HCT116 (cell line): ENCODE results near the gene CTR9. TPM values are rescaled to one million over a fixed set of nuclear protein-coding genes. Genes with fewer than 3 reads are reported as not detected.
A peak's percentile ranks its signal among the peaks of the same experiment; 100 is the strongest.

Experiments used
- ATAC-seq: fragments of 200-7000 bp; cut with Tn5 transposase; 2 replicates; pipeline ENCODE4 v1.9.1; 2020; ENCODE audit warnings: mild to moderate bottlenecking, moderate library complexity
- BruUV-seq: library from RNA; stranded (reverse); fragments of 400-500 nt; replicated peaks from 2 replicates; lab custom pipeline; 2021; lab: Mats Ljungman, UMichigan
- CTCF ChIA-PET: fragments of 300-600 bp; sonication (Branson Sonifier 250); formaldehyde crosslinking; loops from one replicate; lab custom pipeline; 2021; ENCODE audit warnings: antibody characterized with exemption; lab: Charles Lee
- POLR2A ChIA-PET: fragments of 300-600, 350-600 bp; sonication (Branson Sonifier 250); formaldehyde crosslinking; loops from one replicate; lab custom pipeline; 2021; ENCODE audit warnings: antibody characterized with exemption; lab: Charles Lee
- RAD21 ChIA-PET, 2 experiments: fragments of 300-600 bp; sonication (Branson Sonifier 250); formaldehyde crosslinking; loops; one replicate each; lab custom pipeline; 2023; ENCODE audit warnings: low total read pairs in 2 of 2; ENCODE audit not compliant: uncharacterized antibody in 2 of 2, unreplicated experiment in 2 of 2, low non-redundant PET in 1 of 2; lab: Charles Lee
- DNase-seq: peaks from one replicate; pipeline ENCODE4 v3.0.0-alpha.2; 2010; ENCODE audit warnings: low read depth, low spot score
- H2AFZ ChIP-seq: fragments of 200-600 bp; shearing (Covaris generic), sonication (generic); 2 replicates; pipeline ENCODE4 v1.6.1; 2017; ENCODE audit warnings: low read depth, mixed run types, mixed read lengths, antibody characterized with exemption, low read length; ENCODE audit not compliant: poor library complexity, severe bottlenecking
- H3K27ac ChIP-seq: 2 replicates; pipeline ENCODE4 v1.5.1; 2012; ENCODE audit warnings: low read depth, low read length
- H3K27me3 ChIP-seq: fragments of 200-600 bp; sonication (generic); 2 replicates; pipeline ENCODE4 v1.6.1; 2016; ENCODE audit warnings: mixed run types, low read length, mixed read lengths; ENCODE audit not compliant: insufficient read depth
- H3K36me3 ChIP-seq, 2 experiments: fragments of 200-500 bp in 1 of 2; fragments of 200-600 bp in 1 of 2; sonication (Bioruptor generic) in 1 of 2; sonication (generic) in 1 of 2; 2 replicates each; pipeline versions ENCODE4 v1.5.1 to v1.6.1; 2014 to 2016; ENCODE audit warnings: low read length in 2 of 2, inconsistent platforms in 1 of 2, mixed read lengths in 1 of 2, mixed run types in 1 of 2; ENCODE audit not compliant: insufficient read depth in 2 of 2, control insufficient read depth in 1 of 2
- H3K4me1 ChIP-seq, 2 experiments: fragments of 200-600 bp in 1 of 2; sonication (generic) in 1 of 2; 2 replicates each; pipeline versions ENCODE4 v1.5.1 to v1.6.1; 2012 to 2017; ENCODE audit warnings: low read length in 2 of 2, inconsistent platforms in 1 of 2, mild to moderate bottlenecking in 1 of 2, mixed read lengths in 1 of 2, mixed run types in 1 of 2, moderate library complexity in 1 of 2; ENCODE audit not compliant: insufficient read depth in 2 of 2, control insufficient read depth in 1 of 2
- H3K4me2 ChIP-seq: fragments of 200-600 bp; sonication (generic); 2 replicates; pipeline ENCODE4 v1.6.1; 2017; ENCODE audit warnings: mixed run types, low read length, mixed read lengths
- H3K4me3 ChIP-seq, 2 experiments: fragments of 200-600 bp in 1 of 2; sonication (generic) in 1 of 2; replicated peaks in 1 of 2; 2 replicates each; pipeline ENCODE4 v1.5.1; 2011 to 2016; ENCODE audit warnings: low read length in 2 of 2, control low read depth in 1 of 2, low read depth in 1 of 2, mild to moderate bottlenecking in 1 of 2, mixed read lengths in 1 of 2, mixed run types in 1 of 2
- H3K79me2 ChIP-seq: fragments of 200-600 bp; sonication (generic); 2 replicates; pipeline ENCODE4 v1.6.1; 2017; ENCODE audit warnings: mild to moderate bottlenecking, mixed run types, low read length, moderate library complexity, mixed read lengths; ENCODE audit not compliant: insufficient read depth
- H3K9ac ChIP-seq: fragments of 200-600 bp; sonication (generic); 2 replicates; pipeline ENCODE4 v1.6.1; 2016; ENCODE audit warnings: low read length, mixed read lengths
- H3K9me2 ChIP-seq: fragments of 200-600 bp; sonication (generic), shearing (Covaris generic); 2 replicates; pipeline ENCODE4 v1.6.1; 2017; ENCODE audit warnings: mixed run types, mild to moderate bottlenecking, moderate library complexity; ENCODE audit not compliant: insufficient read depth
- H3K9me3 ChIP-seq, 2 experiments: fragments of 200-500 bp in 1 of 2; fragments of 200-600 bp in 1 of 2; sonication (Bioruptor generic) in 1 of 2; sonication (generic) in 1 of 2; 2 replicates each; pipeline ENCODE4 v1.6.1; 2014 to 2017; ENCODE audit warnings: low read length in 2 of 2, mixed read lengths in 2 of 2, inconsistent platforms in 1 of 2, low read depth in 1 of 2, mild to moderate bottlenecking in 1 of 2, mixed run types in 1 of 2, moderate library complexity in 1 of 2; ENCODE audit not compliant: control insufficient read depth in 1 of 2, insufficient read depth in 1 of 2
- H4K20me1 ChIP-seq: fragments of 200-600 bp; sonication (generic), shearing (Covaris generic); 2 replicates; pipeline ENCODE4 v1.6.1; 2017; ENCODE audit warnings: mixed run types, mild to moderate bottlenecking, moderate library complexity; ENCODE audit not compliant: insufficient read depth
- EGR1 ChIP-seq: IDR thresholded peaks from 2 replicates; pipeline ENCODE4 v1.6.1; 2012; ENCODE audit warnings: low read depth
- ELF1 ChIP-seq: IDR thresholded peaks from 2 replicates; pipeline ENCODE4 v1.6.1; 2012; ENCODE audit warnings: low read depth, borderline replicate concordance
- EZH2 ChIP-seq: fragments of 200-600 bp; sonication (generic); IDR thresholded peaks from 2 replicates; pipeline ENCODE4 v1.6.1; 2017; ENCODE audit warnings: antibody characterized with exemption, mixed run types
- POLR2A ChIP-seq: IDR thresholded peaks from 2 replicates; pipeline ENCODE4 v1.7.0; 2011; ENCODE audit warnings: borderline replicate concordance; ENCODE audit not compliant: insufficient read depth, insufficient read length; ENCODE audit errors: extremely low read depth
- POLR2AphosphoS5 ChIP-seq: IDR thresholded peaks from 2 replicates; pipeline ENCODE4 v1.6.1; 2011; ENCODE audit warnings: mild to moderate bottlenecking, low read depth, low read length, moderate library complexity
- RAD21 ChIP-seq: IDR thresholded peaks from 2 replicates; pipeline ENCODE4 v1.6.1; 2012; ENCODE audit warnings: low read depth, mild to moderate bottlenecking
- SP1 ChIP-seq: IDR thresholded peaks from 2 replicates; pipeline ENCODE4 v1.6.1; 2012; ENCODE audit warnings: low read depth
- intact Hi-C: fragments of 100-400 bp; cut with micrococcal nuclease; formaldehyde crosslinking; loops from 2 replicates; pipeline ENCODE4 v1.10.0; 2022
- total RNA-seq: library from RNA; stranded (reverse); gene quantifications from one replicate; pipeline ENCODE4 v1.2.1, GENCODE V29; 2021; ENCODE audit not compliant: unreplicated experiment
- TF ChIP-seq, protein P1 (sequence below), 3 experiments: fragments of 200-600 bp in 1 of 3; sonication (generic) in 1 of 3; IDR thresholded peaks in 2 of 3; conservative IDR thresholded peaks in 1 of 3; 2 replicates each; pipeline ENCODE4 v1.5.1; 2012 to 2017; ENCODE audit warnings: low read depth in 2 of 3, low read length in 2 of 3, antibody characterized with exemption in 1 of 3, borderline replicate concordance in 1 of 3, control low read depth in 1 of 3, mild to moderate bottlenecking in 1 of 3, mixed read lengths in 1 of 3, mixed run types in 1 of 3, moderate library complexity in 1 of 3; ENCODE audit not compliant: insufficient read depth in 1 of 3

The CTR9 gene
- total RNA-seq, 1 experiment from 2014 or later: 68.4 TPM

DNA sequence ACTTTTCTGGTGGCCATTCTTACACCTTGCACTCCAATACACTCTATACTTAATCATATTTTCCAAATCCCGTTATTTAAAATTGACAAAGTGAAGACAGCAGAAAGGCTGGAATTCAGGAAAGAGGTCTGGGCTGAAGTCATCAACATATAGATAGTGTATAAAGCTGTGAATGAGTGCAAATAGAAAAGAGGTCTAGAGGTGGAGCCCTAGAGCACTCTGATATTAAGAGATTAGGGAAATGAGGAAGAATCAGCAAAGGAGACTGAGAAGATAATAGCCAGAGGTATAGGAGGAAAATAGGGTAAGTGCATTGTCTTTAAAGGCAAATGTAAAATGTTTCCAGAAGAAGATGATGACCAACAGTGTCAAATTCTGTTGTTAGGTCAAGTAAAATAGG is 7.9 kb downstream of the CTR9 start:
- intact Hi-C loops: no loop called here
- peak; percentile 79 for ATAC-seq
- BruUV-seq: no TSS peak
- no peaks in the 10 kb centered on the region for H3K9me3 ChIP-seq
- no peaks in the 10 kb centered on the region for H3K4me1 ChIP-seq
- H3K4me3 ChIP-seq: no peak overlapping the region
- POLR2A ChIA-PET: no interaction called here
- peaks cover 73 to 75% of the 10 kb centered on the region in 2 experiments for H3K36me3 ChIP-seq
- DNase-seq: no peak
- H4K20me1 ChIP-seq: no peaks in the 10 kb centered on the region; the same call in 1 of the 2 replicates
- no peak overlapping the region for H3K4me2 ChIP-seq
- TF ChIP-seq ELF1 (no peak), POLR2AphosphoS5 (no peak), EZH2 (no peak), RAD21 (0 out of 2 replicates have a peak, but pooled peaks have one; percentile 4), EGR1 (no peak), SP1 (no peak), POLR2A (no peak)
- TF ChIP-seq, protein P1, sequence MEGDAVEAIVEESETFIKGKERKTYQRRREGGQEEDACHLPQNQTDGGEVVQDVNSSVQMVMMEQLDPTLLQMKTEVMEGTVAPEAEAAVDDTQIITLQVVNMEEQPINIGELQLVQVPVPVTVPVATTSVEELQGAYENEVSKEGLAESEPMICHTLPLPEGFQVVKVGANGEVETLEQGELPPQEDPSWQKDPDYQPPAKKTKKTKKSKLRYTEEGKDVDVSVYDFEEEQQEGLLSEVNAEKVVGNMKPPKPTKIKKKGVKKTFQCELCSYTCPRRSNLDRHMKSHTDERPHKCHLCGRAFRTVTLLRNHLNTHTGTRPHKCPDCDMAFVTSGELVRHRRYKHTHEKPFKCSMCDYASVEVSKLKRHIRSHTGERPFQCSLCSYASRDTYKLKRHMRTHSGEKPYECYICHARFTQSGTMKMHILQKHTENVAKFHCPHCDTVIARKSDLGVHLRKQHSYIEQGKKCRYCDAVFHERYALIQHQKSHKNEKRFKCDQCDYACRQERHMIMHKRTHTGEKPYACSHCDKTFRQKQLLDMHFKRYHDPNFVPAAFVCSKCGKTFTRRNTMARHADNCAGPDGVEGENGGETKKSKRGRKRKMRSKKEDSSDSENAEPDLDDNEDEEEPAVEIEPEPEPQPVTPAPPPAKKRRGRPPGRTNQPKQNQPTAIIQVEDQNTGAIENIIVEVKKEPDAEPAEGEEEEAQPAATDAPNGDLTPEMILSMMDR (IDR thresholded peaks at IDR 0.05 in 2 of 3, conservative IDR thresholded peaks at IDR 0.05 in 1 of 3; ENCODE audit: borderline replicate concordance in 1 of 3, insufficient read depth in 1 of 3, low read depth in 2 of 3, low read length in 2 of 3): peak in 2 of 3 experiments; percentile 28 to 39; a peak in 3 of 6 replicates
- no peak overlapping the region for H3K27ac ChIP-seq
- H2AFZ ChIP-seq: no peak overlapping the region
- no peak overlapping the region for H3K9ac ChIP-seq
- peaks cover 29% of the 10 kb centered on the region for H3K79me2 ChIP-seq
- CTCF ChIA-PET: interaction anchor here (0.8 kb wide), 1 partner anchor 12 kb away, joined by 3 read pairs; no protein-coding TSS in a partner anchor
- RAD21 ChIA-PET: no interaction called here
- H3K9me2 ChIP-seq: no peaks in the 10 kb centered on the region
- no peaks in the 10 kb centered on the region for H3K27me3 ChIP-seq
